Hippocampal formation (tissue), 2 donors: ENCODE data around the gene GRID2.
A peak's percentile ranks its signal among the peaks of the same experiment; 100 is the strongest.
"Not testable (repeated sequence)": the region's sequence is repeated elsewhere in the genome, so short reads cannot be mapped to it uniquely, and the experiment has no call there.

Experiments
- DNase-seq, 2 donors: peaks; one replicate each; lab custom pipeline; 2025; lab: John Stamatoyannopoulos, UW

GRID2 gene

GRCh38 chr4:93187892-93188291, 884.1 kb downstream of the GRID2 start:
- DNase-seq = no peak

DNA sequence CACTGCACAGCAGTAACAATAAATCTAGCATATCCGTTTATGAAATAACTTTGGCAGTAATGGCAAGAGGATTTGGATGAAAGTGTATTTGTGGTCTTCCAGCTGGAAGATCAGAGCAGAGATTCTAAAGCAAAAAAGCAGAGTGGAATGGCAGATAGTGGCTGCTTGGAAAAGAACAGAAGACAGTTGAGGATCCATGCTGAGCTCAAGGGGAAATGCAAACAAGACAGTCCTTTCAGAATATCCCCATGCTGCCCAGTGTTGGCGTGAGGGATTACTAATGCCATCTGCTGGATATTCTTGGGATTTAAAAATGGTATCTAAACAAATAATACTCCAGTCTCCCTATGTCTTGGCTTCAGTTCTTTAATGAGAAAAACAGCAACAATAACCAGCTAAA, 895.7 kb downstream of the GRID2 start:
- peak in 1 of 2 donors; percentile 26 for DNase-seq

GRCh38 chr4:93201471-93202096, 897.8 kb downstream of the GRID2 start:
- DNase-seq = no peak

DNA sequence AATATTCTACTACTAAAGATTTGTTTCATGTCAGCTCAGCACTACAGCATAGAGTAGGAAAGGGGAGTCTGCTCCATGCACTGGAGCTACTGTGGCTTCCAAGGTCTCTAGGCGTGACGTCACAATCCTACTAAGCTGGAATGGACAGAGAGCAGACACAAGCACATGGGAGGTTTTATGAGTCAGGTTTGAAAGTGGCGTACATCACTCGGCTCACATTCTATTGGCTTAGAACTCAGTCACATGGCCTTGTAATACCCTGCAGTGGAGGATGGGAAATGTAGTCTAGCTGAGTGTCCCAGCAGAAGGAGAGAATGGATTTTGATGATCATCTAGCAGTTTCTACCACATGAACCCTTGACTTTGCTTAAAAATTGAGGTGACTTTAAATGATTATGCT, 899.9 kb downstream of the GRID2 start:
- no peak for DNase-seq

DNA sequence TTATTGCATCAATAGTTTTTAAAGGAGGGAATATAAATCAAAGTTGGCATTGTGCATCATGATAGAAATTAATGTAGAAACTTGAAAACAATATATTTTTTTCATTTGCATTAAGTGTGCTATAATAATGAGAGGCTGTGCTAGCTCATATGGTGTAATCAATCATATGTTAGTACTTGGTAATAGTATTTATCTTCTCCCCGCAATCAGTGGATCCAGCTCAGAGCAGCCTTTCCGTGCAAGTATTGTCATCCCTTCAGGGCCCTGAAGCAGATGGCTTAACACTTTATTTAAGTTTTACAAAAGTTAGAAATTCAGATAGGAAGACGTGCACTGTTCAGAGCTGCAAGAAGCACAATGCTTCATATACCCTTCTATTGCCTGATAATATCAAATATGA, 908.5 kb downstream of the GRID2 start:
- DNase-seq = no peak

- no peak for DNase-seq
Observed at GRCh38 chr4:93216646-93217045, 912.9 kb downstream of the GRID2 start.

- DNase-seq = no peak
Observed at GRCh38 chr4:93217431-93217830, 913.7 kb downstream of the GRID2 start.

GRCh38 chr4:93221771-93222170, 918.0 kb downstream of the GRID2 start:
- no peak for DNase-seq

DNA sequence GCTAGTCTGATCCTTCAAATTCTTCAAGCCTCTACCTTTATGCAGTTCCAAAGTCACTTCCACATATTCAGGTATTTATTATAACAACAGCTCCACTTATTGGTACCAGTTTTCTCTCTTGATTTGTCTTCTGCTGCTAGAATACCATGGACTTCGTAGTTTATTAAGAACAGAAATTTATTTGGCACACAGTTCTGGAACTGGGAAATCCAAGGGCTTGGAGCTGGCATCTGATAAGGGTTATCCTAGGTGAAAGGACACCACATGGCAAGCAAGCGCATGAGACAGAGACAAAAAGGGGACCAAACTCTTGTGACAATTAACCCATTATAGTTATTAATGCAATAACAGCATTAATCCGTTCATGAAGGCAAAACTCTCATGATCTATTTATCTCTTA, 924.3 kb downstream of the GRID2 start:
- DNase-seq = no peak

DNA sequence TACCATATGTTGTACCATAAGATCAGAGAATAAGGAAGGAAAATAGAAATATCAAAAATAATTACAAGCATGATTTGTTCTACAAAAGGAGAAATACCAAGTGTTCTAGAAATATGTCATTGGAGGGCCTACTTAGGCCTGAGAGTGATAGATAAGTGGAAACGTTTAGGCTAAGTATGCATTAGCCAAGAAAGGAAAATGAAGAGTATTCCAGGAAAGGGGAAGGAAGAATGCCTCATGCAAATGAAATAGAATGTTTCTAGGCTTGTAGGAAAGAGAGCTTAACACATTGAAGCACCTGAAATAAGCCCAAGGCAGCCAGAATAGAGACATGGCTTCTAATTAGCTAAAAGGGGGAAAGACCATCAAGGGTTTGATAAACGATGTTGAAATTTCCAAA, 929.1 kb downstream of the GRID2 start:
- DNase-seq = no peak

- DNase-seq = no peak
Observed at GRCh38 chr4:93237521-93237920, 933.8 kb downstream of the GRID2 start.

DNA sequence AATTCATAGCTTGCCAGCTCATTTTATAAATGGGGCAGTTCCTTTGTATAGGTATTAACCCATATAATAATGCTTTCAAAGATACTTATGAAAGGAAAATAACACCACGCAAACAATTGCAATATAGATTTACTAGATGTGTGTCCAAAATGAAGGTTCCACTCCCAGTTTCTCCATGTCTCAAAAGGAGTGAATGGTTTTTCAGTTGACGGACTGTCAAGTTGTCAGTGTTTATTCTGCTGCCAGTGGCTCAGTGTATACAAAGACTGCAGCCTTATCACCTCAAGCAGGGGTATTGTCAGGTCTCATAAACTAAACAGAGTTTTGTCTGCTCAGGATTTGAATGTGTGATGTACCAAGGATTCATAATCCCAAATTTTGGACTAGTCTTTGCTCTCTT, 939.5 kb downstream of the GRID2 start:
- no peak for DNase-seq

DNA sequence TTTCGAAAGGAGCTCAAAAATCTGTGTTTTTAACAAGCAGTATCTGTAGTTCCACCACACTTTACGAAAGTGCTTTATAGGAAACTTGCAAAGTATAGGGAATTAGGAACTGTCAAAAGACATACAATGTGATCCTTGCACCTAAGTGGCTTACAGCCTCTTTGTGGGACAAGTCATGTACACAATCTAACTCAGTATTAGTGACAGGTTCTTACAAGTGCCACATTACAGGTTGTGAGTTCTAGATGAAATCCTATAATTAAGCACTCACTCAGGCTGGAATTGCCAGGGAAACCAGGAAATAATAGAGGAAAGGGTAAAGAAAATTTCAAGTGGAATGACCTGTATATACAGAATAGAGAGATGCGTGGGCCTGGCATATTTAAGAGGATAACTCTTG, 957.4 kb downstream of the GRID2 start:
- no peak for DNase-seq

DNA sequence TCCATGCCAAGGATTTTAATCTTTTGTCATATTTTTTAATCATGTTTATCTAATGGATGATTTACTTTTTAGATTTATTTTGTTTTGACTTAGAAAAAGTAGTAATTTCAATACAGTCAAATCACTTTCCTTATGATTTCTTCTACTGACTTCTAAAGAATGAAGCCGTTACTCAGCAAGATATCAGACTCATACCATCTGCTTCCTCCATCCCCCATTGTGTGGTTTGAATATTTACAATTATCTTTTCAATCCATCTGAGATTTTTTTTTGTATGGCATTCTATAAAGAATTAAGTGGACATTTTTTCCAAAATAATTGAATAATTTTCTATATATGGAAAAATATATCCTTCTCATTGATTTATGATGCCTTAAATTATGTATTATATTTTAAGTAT, 959.4 kb downstream of the GRID2 start:
- DNase-seq = no peak

DNA sequence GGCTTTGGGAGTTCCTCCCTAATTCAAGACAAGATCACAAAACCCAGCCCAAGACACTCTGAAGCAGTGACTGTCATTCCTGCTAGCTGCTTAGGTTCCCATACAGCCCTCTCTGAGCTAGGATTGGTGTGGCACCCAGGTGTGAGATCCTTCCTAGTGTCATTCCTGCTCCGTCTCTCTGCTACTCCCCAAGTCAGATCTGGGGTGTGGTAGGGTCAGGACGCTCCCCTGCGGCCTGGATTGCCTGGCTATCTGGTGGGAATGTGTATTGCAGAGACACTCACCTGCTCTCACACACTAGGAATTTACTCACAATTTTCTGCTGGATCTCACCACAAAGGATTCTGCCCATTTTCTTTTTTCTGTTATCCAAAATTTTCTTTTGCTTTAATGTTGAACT, 964.0 kb downstream of the GRID2 start:
- DNase-seq = no peak

DNA sequence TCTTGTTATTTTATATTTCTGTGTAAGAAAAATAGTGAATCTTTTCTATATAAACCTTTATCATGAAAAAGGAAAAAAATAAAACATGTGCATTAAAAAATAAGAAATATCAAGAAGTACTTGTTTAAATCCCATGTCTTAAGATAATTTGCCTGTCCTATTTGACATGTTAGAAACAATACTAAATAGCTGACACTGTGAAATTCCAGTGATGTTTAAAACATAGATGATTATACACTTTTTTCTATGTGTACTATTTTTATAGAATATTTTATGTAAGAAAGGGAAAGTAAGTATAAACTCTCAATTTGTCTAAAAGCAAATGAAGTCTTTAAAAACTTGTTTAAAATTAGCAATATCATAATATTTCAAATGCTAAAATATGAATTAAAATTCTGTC, 981.6 kb downstream of the GRID2 start:
- DNase-seq = no peak

DNA sequence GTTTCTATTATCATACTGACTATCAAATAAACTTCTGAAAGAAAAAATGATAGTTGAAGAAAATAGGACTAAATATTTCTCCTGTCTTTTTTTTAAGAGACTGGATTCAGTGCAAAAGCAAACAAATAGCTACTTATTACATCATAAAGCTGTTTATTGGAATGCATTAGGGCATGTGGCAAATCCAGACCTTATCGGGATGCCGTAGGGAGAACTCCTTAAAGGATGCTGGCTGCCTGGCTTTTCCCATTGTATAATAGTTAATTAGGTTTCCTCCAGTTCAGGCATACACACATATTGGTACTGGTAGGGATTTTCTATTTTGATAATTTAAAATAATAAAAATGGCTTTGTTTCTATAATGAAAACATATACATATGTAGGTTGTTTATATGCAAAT, 985.5 kb downstream of the GRID2 start:
- DNase-seq = no peak

GRCh38 chr4:93289831-93290230, 986.1 kb downstream of the GRID2 start:
- no peak for DNase-seq

DNA sequence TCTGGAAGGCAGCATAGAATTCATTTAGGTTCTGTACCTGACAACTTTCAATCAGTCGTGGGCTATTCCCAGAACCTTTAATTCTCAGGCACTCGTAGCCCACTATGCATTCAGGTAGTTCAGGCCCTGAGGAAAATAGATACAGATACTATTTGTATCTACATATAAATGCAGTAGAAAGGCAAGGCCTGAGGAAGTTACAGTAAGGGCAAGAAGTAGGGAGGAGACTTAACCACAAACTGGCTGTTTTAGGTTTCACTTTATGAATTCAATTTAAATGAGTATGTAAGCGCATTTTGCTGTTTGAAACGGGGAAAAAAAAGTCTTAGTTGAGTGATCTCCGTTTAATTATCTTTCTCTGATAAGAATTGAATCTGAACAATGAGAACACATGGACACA, 995.4 kb downstream of the GRID2 start:
- no peak for DNase-seq

GRCh38 chr4:93300780-93301555, 997.2 kb downstream of the GRID2 start:
- DNase-seq = not testable (repeated sequence)

DNA sequence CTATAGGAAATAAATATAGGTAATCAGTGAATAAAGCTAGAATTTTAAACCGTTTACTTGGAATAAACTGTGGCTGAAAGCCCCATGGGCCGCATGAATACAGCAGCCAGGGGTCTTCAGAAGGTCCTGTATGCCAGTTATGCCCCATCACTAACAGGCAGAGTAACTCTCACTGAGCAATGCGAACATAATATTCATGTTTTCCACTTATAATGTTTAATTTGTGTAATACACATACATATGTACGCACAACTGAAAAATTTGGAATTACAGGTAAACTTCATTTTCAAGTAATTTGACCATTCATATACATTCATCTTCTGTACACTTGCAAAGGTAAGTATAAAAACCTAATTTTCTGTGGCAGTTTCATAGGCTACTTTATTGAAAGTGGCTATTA, 998.5 kb downstream of the GRID2 start:
- no peak for DNase-seq

GRCh38 chr4:93303440-93303839, 999.7 kb downstream of the GRID2 start:
- no peak for DNase-seq

- DNase-seq = no peak
Observed at GRCh38 chr4:93312299-93312698, 1008.5 kb downstream of the GRID2 start.

DNA sequence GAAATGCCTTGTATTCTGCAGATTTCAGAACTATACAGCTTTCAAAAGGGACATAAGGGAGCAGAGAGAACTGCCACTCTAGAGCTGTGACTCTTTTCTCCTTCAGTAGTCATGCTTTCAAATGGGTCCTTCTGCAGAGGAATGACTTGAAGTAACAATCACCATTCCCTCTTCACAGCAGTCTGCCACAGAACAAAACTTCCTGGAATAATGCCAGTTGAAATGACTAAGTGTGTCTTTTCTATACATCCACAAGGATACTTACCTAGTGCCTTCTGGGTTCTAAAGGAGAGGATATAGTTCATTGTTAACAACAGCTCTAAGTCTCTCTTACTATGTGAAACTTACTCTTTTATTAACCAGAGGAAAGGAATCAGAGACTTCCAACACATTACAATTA, 1009.4 kb downstream of the GRID2 start:
- no peak for DNase-seq
